DMS153 (cell line): Measurements from ENCODE around the gene RPL19.
A peak's percentile ranks its signal among the peaks of the same experiment; 100 is the strongest.

Experiments used
- DNase-seq: peaks from one replicate; lab custom pipeline; 2025; lab: John Stamatoyannopoulos, UW

RPL19 gene

DNA sequence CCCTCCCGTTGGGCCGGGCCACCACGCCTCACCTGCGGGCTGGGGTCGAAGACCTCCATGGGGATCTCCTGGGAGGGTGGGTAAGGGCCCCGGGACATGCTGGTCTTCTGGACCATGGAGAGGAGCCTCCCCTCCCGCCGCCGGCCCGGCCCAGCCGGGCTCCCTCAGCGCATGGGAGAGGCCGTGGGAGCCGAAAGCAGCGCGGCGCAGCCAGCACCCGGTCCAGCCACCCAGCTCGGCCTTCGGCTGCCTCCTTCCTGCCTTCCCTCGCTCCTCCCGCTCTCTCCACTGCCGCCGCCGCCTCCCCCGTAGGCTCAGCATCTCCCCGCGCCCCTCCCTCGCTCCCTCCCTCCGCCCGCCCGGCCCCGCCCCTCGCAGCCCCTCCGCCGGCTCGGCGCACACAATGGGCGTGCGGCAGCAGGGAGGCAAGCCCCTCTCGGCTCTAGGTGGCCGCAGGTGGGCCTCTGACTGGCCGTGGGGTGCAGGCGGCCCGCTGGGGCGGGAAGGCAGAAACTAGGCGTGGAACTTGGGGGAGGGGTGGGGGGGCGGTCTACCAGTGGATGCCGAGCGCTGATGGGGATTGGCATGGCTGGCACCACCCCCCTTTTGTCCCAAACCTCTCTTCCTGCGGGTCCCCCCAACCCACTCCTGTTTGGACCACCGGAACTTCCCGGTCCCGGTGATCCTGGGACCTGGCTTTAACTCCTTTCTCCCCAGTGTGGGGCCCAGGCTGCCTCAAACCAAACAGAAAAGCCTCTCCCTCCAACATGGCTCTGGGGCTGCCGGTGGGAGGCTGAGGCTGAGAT, 2.5 kb upstream of the RPL19 start, which contains the start of gene CACNB1:
TSS of gene CACNB1 (minus strand) at position 290 of the 806 bp plus-strand sequence. CDS start at position 116, 174 bp downstream.
- DNase-seq = peak; percentile 49

GRCh38 chr17:39198186-39198566, 1.9 kb upstream of the RPL19 start:
- no peak for DNase-seq

DNA sequence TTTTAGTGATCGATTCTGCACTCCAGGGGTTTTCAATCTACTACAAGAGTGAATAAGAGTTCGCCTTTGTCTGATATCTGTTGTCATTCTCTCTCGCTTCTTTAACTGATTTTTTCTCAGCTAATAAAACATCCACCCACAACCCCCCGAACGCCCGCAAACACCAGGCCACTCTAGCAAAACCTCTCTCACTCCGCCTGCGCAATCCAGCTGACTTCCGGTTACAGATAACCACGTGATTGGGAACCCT, 338 bp upstream of the RPL19 start:
- peak; percentile 88 for DNase-seq

DNA sequence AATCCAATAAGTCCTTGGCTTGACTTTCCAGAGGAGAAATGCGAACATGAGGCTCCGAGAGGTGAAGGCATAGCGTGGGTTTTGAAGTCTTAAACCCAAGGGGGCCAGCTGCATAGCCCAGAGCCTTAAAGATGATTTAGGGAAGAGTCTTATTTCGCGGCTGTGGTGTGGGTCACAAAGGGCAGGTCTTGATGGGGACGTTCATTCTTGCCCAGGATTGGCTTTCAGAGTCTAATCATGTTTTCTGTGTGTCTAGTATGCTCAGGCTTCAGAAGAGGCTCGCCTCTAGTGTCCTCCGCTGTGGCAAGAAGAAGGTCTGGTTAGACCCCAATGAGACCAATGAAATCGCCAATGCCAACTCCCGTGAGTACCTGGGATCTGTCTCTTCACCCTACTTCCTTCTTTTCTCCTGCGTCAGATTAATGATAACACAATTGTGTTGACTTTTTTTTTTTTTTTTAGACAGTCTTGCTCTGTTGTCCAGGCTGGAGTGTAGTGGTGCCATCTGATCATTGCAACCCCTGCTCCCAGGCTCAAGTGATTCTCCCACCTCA, 951 bp downstream of the RPL19 start:
- DNase-seq = no peak

DNA sequence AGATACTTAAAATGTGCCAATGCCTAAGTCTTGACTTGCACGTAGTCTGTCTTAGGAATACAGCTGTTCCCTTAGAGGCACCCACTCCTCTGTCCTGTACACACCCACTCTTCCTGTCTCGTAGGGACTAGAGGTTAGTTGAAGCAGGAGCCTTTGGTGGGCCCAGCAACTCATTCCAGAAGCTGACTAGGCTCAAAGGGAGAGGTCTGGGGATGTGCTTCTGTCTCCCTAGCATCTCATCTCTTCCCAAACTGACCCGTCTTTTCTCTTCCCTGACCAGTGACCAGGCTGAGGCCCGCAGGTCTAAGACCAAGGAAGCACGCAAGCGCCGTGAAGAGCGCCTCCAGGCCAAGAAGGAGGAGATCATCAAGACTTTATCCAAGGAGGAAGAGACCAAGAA, 4.2 kb downstream of the RPL19 start:
- DNase-seq = no peak

DNA sequence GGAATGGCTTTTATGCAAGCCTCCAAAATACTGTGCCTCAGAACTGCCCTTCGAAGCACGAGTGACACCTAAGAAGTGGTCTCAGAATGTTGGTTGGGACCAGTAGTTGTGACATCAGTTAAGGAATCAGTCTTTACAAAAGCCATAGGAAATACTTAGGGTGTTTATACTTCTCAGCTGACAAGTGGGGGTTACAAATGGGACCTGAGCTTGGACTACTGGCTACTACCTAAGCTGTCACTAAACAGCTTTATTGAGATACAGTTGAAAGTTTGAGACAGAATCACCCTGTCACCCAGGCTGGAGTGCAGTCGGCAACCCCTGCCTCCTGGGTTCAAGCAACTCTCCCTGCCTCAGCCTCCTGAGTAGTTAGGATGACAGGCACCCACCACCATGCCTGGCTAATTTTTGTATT, 5.0 kb downstream of the RPL19 start:
- no peak for DNase-seq

GRCh38 chr17:39208136-39208535, 8.1 kb downstream of the RPL19 start:
- DNase-seq = no peak

- DNase-seq = no peak
Observed at GRCh38 chr17:39208893-39209292, 8.8 kb downstream of the RPL19 start.

DNA sequence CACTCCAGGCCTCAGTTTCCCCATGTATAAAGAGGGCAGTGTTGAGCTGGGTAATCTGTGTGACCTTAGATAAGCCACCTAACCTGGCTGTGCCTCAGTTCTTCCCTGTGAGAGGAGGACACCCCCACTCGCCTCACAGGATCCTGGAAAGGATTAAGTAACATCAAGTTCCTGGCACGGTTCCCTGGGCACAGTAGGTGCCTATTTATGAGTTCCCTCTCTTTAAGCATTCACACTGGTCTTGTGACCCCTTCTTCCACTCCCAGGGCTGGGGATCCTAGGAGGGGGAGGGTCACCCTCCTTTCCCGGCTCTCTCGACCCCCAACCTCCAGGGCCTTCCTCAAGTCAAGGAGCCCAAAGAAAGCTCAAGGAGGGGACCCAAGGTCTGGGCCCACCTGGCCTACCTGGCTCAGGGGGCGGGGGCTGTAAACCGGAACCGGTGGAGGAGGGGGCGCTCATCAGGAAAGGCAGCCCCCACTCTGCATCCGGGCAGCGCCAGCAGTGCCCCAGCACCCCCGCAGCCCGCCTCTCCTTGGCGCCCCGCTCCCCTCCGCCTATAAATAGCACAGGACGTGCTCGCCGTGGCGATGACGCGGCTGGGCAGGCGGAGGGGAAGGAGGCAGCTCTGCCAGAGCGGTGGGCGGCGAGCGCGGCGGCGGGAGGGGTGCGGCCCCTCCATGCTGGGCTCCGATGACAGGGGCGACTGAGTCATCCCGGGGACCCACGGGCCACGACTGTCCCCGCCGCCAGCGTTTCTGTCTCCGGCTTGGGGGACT, 9.4 kb downstream of the RPL19 start:
- no peak for DNase-seq

GRCh38 chr17:39210093-39210434, 10.0 kb downstream of the RPL19 start:
- DNase-seq = no peak

DNA sequence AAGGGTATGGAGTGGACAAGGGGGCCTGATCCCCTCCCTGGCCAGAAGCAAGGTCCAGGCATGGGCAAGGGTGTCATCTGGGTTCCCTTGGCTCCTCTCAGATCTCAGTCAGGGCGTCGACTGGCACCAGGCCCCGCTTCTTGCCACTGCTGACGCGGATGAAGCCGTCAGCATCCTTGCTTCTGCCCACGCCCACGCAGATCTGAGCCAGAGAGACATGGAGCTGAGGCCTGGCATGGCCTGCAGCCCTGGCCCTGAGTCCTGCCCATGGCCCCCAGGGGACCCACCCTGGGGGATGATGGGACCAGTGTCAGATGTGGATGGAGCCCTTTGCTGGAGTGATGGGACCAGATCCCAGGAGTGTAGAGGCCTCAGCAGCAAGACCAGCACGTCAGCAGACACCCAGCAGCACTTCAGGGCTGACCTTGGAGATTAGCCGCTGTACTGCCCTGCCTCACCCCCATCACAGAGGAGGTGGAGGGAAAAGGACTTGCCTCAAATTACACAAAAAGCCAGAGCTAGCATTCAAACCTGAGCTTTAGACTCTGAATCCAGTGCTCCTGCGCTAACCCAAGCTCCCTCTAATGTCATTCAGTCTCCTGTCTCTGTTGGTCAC, 12.2 kb downstream of the RPL19 start:
- DNase-seq = no peak

GRCh38 chr17:39212841-39213480, 12.9 kb downstream of the RPL19 start:
- DNase-seq = no peak

GRCh38 chr17:39213852-39214251, 13.8 kb downstream of the RPL19 start:
- DNase-seq = no peak

- no peak for DNase-seq
Observed at GRCh38 chr17:39217734-39218369, 17.8 kb downstream of the RPL19 start.

GRCh38 chr17:39218906-39219305, 18.8 kb downstream of the RPL19 start:
- DNase-seq = no peak

GRCh38 chr17:39219647-39220154, 19.6 kb downstream of the RPL19 start:
- DNase-seq = no peak

DNA sequence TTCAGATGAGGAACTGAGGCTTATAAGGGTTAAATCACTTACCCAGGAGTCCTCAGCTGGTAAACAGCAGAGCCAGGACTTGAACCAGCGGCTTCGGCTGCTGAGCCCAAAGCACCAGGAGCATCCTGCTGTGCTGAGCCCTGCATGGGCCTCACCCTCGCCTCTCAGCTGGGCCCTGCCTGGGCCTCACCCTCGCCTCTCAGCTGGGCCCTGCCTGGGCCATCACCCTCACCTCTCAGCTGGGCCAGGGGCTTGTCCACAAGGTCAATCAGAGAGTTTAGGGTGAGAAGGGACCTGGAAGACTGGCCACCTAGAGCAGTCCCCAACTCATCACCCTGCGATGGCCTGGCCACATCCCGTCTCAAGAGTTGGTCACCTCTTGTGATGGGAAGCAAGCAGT, 21.5 kb downstream of the RPL19 start:
- no peak for DNase-seq

- DNase-seq = no peak
Observed at GRCh38 chr17:39222151-39222550, 22.1 kb downstream of the RPL19 start.

DNA sequence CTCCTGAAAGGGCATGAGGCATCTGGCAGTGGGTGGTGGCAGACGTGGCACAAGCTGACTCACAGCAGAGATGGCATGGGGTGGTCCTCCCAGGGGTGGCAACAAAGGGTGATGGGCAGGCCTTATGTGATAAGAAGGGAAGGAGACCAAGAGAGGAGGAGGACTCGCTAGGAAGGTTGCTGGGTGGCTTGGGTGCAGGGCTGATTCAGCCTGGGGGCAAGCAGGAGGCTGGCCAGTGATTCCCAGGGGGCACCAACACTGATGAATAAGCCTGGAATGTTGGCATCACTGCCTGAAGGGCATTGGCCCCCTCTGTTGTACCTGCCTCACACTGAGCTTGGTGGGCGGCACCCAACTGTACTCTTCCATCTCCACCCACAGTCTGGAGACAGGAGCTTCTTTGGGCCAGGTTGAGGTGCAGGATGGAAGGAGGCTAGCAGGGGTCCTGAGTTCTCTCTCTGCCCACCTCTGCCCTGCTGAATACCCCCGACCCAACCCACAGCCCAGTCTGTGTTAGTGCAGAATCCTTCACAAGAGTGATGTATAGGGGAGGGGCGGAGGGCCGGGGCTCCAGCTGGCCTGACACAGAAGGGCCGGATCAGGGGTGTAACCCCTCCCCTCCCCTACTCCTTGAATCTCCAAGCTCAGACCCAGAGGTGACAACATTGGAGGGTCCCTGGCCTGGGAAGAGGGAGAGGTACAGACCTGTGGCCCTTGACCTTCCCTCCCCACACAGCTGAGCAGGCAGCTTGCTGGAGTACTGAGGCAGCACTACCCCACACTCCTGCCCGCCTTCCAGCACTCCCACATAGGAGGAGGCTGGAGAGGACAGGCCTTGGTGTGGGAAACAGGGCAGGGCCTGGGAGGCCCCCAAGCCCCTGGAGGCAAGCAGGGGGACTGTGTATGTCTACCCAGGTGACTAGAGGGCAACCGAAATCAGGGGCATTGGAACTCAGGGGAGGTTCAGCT, 23.1 kb downstream of the RPL19 start:
- no peak for DNase-seq
